Activated CD8-positive, alpha-beta T cell treated with anti-CD3 and anti-CD28 coated beads for 36 hours (primary cell): ENCODE data around the gene STIMATE. TPM values are rescaled to one million over a fixed set of nuclear protein-coding genes. Genes with fewer than 3 reads are reported as not detected.

Source experiments
- ATAC-seq: fragments of 200-7000 bp; cut with Tn5 transposase; one replicate; pipeline ENCODE4 v1.10.0; 2021; ENCODE audit warnings: mild to moderate bottlenecking, moderate library complexity
- CTCF ChIA-PET: fragments of 350-600 bp; sonication (Branson Sonifier 250); formaldehyde crosslinking; loops from one replicate; lab custom pipeline; 2021; ENCODE audit warnings: antibody characterized with exemption; lab: Charles Lee
- POLR2A ChIA-PET: fragments of 350-600 bp; sonication (Branson Sonifier 250); formaldehyde crosslinking; loops from one replicate; lab custom pipeline; 2021; ENCODE audit warnings: antibody characterized with exemption; lab: Charles Lee
- DNase-seq: peaks from one replicate; pipeline ENCODE4 v3.0.0-alpha.2; 2020
- H3K27ac Mint-ChIP-seq: one replicate; pipeline ENCODE4 v1.8.0; 2021; ENCODE audit warnings: mild to moderate bottlenecking, mixed read lengths
- H3K27me3 Mint-ChIP-seq: one replicate; pipeline ENCODE4 v1.8.0; 2021; ENCODE audit warnings: mixed read lengths
- H3K36me3 Mint-ChIP-seq: one replicate; pipeline ENCODE4 v1.8.0; 2021; ENCODE audit warnings: low read depth, mixed read lengths
- H3K4me1 Mint-ChIP-seq: one replicate; pipeline ENCODE4 v1.8.0; 2021; ENCODE audit warnings: low read depth, mixed read lengths
- H3K4me3 Mint-ChIP-seq: one replicate; pipeline ENCODE4 v1.8.0; 2021; ENCODE audit warnings: mild to moderate bottlenecking, moderate library complexity, mixed read lengths
- H3K9me3 Mint-ChIP-seq: one replicate; pipeline ENCODE4 v1.8.0; 2021; ENCODE audit warnings: mixed read lengths
- intact Hi-C: fragments of 100-400 bp; cut with micrococcal nuclease; formaldehyde crosslinking; loops from one replicate; pipeline ENCODE4 v1.10.0; 2022
- microRNA-seq: library from miRNA; unstranded; fragments of <30 nt; microRNA quantifications from one replicate; pipeline ENCODE4 v1.2.0, GENCODE V29; 2022; ENCODE audit warnings: borderline microRNAs expressed, borderline replicate concordance
- total RNA-seq, 2 experiments: library from RNA; stranded (reverse); gene quantifications; one replicate each; pipeline ENCODE4 v1.2.3, GENCODE V29; 2021
- TF ChIP-seq, protein P1 (sequence below): fragments of 200-600 bp; IDR thresholded peaks from one replicate; pipeline ENCODE4 v1.8.0; 2022; ENCODE audit warnings: antibody characterized with exemption, mild to moderate bottlenecking

The STIMATE gene
- total RNA-seq, 2 experiments from 2014 or later = 17.3 to 18.3 TPM

- ChIA-PET POLR2A (no interaction called here), CTCF (interaction anchor here (1.3 kb wide), 1 partner anchor 10 kb away, joined by 3 read pairs; no protein-coding TSS in a partner anchor)
- Mint-ChIP-seq H3K27me3 (no peaks in the 10 kb centered on the region), H3K36me3 (no peaks in the 10 kb centered on the region), H3K4me3 (no peak overlapping the region), H3K4me1 (no peaks in the 10 kb centered on the region), H3K9me3 (no peaks in the 10 kb centered on the region), H3K27ac (no peak overlapping the region)
- ATAC-seq (no peak), DNase-seq (no peak)
- TF ChIP-seq, protein P1, sequence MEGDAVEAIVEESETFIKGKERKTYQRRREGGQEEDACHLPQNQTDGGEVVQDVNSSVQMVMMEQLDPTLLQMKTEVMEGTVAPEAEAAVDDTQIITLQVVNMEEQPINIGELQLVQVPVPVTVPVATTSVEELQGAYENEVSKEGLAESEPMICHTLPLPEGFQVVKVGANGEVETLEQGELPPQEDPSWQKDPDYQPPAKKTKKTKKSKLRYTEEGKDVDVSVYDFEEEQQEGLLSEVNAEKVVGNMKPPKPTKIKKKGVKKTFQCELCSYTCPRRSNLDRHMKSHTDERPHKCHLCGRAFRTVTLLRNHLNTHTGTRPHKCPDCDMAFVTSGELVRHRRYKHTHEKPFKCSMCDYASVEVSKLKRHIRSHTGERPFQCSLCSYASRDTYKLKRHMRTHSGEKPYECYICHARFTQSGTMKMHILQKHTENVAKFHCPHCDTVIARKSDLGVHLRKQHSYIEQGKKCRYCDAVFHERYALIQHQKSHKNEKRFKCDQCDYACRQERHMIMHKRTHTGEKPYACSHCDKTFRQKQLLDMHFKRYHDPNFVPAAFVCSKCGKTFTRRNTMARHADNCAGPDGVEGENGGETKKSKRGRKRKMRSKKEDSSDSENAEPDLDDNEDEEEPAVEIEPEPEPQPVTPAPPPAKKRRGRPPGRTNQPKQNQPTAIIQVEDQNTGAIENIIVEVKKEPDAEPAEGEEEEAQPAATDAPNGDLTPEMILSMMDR = no peak
- intact Hi-C loops = no loop called here
Observed at GRCh38 chr3:52788890-52789745, 108.2 kb downstream of the STIMATE start.

DNA sequence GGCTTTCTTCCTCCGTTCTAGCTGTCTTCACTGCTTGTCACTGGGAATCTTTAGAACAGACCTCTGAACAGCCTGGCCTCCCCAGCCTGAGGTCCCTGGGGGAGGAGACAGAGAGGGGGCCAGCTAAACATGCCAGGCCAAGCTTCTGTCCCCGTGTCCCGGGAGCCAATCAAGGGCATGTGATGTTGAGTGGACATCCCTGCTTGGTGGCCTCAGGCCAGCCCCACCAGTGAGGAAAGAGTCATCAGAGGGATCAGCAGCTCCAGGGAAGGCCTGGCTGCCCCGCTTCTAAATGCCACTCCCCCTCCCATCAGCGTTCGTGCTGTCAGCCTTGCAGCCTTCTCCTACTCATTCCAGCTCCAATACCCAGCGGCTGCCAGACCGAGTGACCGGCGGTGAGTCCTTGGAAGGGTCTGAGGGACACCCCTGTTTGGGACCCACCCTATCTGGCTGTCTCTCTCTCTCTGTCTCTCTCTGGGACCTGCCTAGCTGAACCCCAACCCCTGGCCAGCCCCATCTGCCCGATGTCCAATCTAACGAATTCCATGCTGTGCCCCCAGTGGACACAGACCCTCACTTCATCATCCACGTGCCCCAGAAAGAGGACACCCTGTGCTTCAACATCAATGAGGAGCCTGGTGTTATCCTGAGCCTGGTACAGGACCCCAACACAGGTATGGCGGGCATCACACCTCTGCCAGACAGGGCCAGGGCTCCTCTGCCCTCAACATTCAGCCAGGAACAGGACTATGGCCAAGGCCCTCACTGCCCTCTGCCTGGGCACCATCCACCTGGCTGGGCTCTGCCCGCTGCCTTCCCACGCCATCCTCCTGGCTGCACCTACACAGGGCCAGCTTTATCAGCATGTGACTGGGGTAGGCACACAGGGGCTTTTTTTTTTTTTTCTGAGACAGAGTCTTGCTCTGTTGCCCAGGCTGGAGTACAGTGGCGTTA lies 109.4 kb downstream of the STIMATE start:
- ATAC-seq (no peak), DNase-seq (no peak)
- TF ChIP-seq, protein P1 = no peak
- ChIA-PET POLR2A (no interaction called here), CTCF (interaction anchor here (1.0 kb wide), 1 partner anchor 145 kb away, joined by 3 read pairs; no protein-coding TSS in a partner anchor)
- Mint-ChIP-seq H3K36me3 (no peaks in the 10 kb centered on the region), H3K4me3 (no peak overlapping the region), H3K27ac (no peak overlapping the region), H3K4me1 (no peaks in the 10 kb centered on the region), H3K9me3 (no peaks in the 10 kb centered on the region), H3K27me3 (no peaks in the 10 kb centered on the region)
- intact Hi-C loops = no loop called here

DNA sequence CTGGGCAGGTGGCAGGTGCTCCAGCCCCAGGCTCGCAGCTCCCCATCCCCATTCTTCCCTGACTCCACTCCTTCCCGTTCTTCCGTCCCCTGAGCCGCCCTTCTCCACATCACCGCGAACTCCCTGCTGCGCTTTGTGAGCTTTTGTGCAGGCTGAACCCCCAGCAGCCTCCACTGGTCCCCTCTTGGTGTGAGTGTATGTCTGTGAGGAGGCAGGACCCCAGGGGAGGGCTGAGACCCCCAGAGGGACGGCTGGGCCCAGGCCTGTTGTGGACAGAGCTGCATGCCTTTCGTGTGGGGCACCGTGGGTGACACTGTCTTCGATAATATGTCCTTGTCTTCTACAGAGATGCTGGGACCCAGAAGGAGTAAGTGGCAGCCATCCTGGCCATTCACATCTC lies 110.1 kb downstream of the STIMATE start:
- CTCF ChIA-PET = interaction anchor here (1.0 kb wide), 1 partner anchor 146 kb away, joined by 3 read pairs; no protein-coding TSS in a partner anchor
- Mint-ChIP-seq H3K36me3 (no peaks in the 10 kb centered on the region), H3K4me3 (no peak overlapping the region), H3K9me3 (no peaks in the 10 kb centered on the region), H3K27me3 (no peaks in the 10 kb centered on the region), H3K27ac (no peak overlapping the region), H3K4me1 (no peaks in the 10 kb centered on the region)
- DNase-seq (no peak), ATAC-seq (no peak)
- intact Hi-C loops = no loop called here
- POLR2A ChIA-PET = no interaction called here
- TF ChIP-seq, protein P1 = no peak

Small RNA genes lying within 50 kb of the gene (microRNA-seq; reads per million reads assigned to microRNA genes)
- gene MIR8064 = not detected

Other genes with a start within 250 kb of the STIMATE start
- 10 to 100 TPM; 55.9 to 56.1 TPM for gene PBRM1, start 211.6 kb downstream of the STIMATE start, total RNA-seq
- 100 to 1,000 TPM; 198 to 200 TPM for gene GNL3, start 211.5 kb downstream of the STIMATE start, total RNA-seq
- gene GLT8D1, start 191.8 kb downstream of the STIMATE start, total RNA-seq = 10 to 100 TPM; 34.0 to 35.0 TPM
- gene SPCS1, start 191.4 kb downstream of the STIMATE start, total RNA-seq = 100 to 1,000 TPM; 116 to 120 TPM
- 10 to 100 TPM; 16.2 to 18.4 TPM for gene NEK4, start 126.6 kb downstream of the STIMATE start, total RNA-seq
- not detected for gene ITIH1, start 119.9 kb downstream of the STIMATE start, total RNA-seq
- not detected for gene ITIH3, start 102.8 kb downstream of the STIMATE start, total RNA-seq
- gene ITIH4, start 66.9 kb downstream of the STIMATE start, total RNA-seq = 1 to 10 TPM; 3.9 to 5.5 TPM
- gene MUSTN1, start 62.5 kb downstream of the STIMATE start, total RNA-seq = not detected
- gene SFMBT1, start 148.5 kb upstream of the STIMATE start, total RNA-seq = 10 to 100 TPM; 17.8 to 20.1 TPM
- 10 to 100 TPM; 42.5 to 42.9 TPM for gene RFT1, start 232.9 kb upstream of the STIMATE start, total RNA-seq